HTR-8/SVneo (cell line): ENCODE measurements around the gene GDF10.
A peak's percentile ranks its signal among the peaks of the same experiment; 100 is the strongest.

Experiments used
- DNase-seq: peaks from one replicate; pipeline ENCODE4 v3.0.0; 2011; ENCODE audit warnings: low spot score, mixed read lengths; ENCODE audit not compliant: insufficient read length
- FAIRE-seq: peaks from 2 replicates; lab custom pipeline; 2011; peaks lifted over from hg19 to GRCh38; lab: Jason Lieb, UNC

The GDF10 gene

GRCh38 chr10:47348661-47349470 is 48.9 kb downstream of the GDF10 start:
- DNase-seq (no peak), FAIRE-seq (no peak)

DNA sequence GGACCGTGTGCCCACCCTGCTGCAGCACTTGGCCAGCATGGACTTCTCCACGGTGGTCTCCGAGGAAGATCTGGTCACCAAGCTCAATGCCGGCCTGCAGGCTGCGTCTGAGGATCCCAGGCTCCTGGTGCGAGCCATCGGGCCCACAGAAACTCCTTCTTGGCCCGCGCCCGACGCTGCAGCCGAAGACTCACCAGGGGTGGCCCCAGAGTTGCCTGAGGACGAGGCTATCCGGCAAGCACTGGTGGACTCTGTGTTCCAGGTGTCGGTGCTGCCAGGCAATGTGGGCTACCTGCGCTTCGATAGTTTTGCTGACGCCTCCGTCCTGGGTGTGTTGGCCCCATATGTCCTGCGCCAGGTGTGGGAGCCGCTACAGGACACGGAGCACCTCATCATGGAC is 49.5 kb downstream of the GDF10 start:
- DNase-seq (no peak), FAIRE-seq (no peak)

DNA sequence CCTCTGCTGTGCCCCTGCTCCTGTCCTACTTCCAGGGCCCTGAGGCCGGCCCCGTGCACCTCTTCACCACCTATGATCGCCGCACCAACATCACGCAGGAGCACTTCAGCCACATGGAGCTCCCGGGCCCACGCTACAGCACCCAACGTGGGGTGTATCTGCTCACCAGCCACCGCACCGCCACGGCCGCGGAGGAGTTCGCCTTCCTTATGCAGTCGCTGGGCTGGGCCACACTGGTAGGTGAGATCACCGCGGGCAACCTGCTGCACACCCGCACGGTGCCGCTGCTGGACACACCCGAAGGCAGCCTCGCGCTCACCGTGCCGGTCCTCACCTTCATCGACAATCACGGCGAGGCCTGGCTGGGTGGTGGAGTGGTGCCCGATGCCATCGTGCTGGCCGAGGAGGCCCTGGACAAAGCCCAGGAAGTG is 50.0 kb downstream of the GDF10 start:
- FAIRE-seq (no peak), DNase-seq (no peak)

GRCh38 chr10:47350671-47351640 is 51.0 kb downstream of the GDF10 start:
- FAIRE-seq, result no peak

DNA sequence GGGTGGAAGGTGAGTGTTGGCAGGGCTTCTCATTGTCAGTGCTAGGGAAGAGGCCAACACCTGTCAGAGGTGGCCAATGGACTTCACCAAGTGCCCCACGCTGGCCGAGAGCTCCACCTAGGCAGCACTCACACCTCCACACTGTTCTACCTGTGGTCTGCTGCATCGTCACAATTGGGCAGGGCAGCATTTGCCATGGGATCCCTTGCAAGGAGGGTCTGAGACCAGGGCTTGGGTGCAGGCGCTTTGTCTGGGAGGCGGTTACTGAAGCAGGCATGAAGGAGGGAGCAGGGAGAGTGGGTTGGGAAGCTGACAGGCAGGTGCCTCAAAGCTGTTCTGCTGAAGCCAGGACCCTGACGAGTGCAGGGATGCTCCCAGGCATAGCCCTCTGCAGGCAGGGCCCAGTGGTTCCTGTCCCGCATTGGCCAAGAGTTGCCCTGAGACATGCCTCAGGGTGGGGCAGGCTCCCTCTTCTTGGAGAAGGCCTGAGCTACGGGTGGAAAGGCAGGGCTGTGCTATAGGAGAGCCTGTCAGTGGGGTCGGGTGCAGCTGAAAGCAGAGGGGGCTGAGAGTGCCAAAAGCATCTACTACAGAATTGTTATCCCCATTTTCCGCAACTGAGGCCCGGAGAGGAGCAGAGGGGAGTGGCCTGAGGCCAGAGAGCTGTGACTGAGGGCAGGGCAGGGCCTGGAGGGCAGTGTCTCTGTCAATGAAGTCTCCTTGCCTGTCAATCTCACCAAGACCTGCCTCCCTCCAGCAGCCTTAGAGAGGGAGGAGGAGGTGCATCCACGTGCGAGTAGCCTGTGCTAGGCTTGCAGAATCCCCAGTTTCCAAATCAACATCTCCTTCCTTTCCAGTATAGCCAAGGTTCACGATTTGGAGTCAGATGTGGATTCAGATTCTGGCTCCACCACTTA is 52.2 kb downstream of the GDF10 start:
- DNase-seq (no peak), FAIRE-seq (no peak)

More at GRCh38 chr10:47350671-47351640, 51.0 kb downstream of the GDF10 start:
- DNase-seq, result no peak

DNA sequence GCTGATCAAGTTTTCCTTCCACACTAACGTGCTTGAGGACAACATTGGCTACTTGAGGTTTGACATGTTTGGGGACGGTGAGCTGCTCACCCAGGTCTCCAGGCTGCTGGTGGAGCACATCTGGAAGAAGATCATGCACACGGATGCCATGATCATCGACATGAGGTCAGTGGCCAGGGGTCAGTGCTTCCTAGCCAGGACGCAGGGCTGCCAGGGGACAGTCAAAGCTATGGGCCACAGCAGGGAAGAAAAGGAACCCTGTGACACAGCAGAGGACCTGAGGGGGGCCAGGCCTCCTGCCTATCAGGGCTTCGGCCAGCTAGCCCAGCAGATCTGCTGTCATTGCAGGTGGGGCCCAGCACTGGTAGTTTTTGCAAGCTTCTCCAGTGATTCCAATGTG is 53.4 kb downstream of the GDF10 start:
- no peak for FAIRE-seq
- DNase-seq, result no peak

- no peak for FAIRE-seq
- peak; percentile 53 for DNase-seq
Observed at GRCh38 chr10:47354165-47354564, 54.2 kb downstream of the GDF10 start.

DNA sequence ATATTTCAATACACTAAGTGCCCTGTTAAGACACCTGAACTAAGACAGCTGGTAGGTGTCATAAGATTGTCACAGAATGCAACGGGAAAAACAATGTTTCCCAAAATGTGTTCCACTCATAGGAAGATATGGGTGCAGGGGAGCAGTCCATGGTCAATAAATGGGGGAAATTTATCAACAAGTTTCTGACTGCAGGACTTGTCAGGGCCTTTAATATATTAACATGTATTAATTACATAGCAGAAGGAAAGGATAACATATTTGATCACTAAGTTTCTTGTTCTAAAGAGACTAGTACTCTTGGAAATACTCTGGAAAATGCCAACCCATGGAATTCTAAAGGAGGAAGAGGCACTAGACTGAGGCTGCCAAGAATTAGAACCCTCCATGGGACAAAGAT is 54.9 kb downstream of the GDF10 start:
- FAIRE-seq (no peak), DNase-seq (no peak)

GRCh38 chr10:47356708-47357107 is 56.7 kb downstream of the GDF10 start:
- no peak for DNase-seq
- no peak for FAIRE-seq

- DNase-seq, result no peak
- no peak for FAIRE-seq
Observed at GRCh38 chr10:47357131-47357582, 57.2 kb downstream of the GDF10 start.

GRCh38 chr10:47357911-47358310 is 57.9 kb downstream of the GDF10 start:
- FAIRE-seq (no peak), DNase-seq (no peak)

DNA sequence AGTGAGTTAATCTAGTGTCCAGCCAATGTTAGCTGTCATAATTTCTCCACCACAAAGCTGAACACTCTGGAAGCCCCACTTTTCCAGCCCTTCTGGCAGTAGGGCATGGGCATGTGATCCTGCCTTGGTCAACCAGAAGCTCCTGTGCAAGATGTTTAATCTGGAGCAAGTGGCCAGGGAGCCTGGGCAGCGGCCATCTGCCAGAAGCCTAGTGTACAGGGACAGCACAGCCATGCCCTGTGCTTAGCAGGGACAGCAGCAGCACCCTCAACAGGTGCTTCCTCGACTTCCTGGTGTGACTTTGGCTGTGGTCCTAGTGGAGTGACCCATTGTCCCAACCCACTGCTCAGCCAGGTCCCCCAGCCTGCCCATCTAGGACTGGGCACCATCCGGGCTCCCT is 58.5 kb downstream of the GDF10 start:
- FAIRE-seq (no peak), DNase-seq (no peak)

DNA sequence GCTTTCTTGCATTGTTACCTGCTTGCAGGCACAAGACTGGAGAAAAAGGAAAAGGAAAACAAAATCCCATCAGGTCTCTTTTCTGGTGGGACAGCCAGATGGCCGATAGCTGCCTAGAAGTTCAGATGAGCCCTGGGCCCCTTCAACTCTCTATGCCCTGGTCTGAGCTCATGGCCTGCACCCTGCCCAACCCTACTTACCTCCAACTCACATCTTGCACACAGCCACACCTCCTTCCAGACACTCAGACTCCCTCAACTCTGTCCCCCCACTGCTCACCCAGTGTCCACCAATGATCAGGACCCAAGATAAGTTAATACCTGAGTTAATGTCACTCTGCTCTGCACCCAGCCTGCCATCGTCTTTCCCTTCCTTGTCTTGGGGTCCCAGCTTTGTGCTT is 59.1 kb downstream of the GDF10 start:
- FAIRE-seq (no peak), DNase-seq (no peak)

DNA sequence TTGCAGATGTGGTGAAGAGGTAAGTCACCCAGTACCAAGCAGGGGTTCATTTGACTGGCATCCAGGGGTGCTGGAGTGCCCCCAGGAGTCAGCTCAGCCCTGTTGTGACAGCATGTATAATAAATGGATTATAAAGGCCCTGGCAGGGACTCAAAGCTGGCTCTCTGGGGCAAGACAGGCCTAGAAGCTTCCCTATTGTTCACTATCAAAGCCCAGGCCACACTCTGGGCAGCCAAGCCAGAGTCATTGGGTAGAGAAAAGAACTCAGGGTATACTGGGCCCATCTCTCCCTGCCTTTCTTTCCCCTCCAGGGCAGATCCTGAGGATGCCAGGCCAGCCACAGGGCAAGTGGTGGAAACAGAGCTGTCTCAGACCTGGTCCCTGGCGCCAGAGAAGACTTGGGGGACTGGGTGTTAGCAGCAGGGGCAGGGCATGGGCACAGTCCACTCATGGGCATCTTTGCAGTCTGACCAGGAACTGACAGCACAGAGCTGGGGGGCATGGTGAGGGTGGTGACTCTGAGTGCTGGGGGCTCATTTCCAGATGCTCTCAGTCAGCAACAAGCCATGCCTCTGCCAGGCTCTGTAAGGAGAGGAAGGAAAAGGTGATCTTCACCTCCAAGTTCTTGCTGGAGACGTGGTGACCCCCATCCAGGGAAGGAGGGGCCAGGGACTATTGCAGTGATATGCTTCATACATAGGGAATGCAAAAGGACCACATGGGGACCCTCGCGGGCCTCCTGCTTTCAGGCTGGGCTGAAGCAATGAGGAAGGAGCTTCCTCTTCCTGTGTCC is 59.8 kb downstream of the GDF10 start:
- FAIRE-seq, result no peak
- no peak for DNase-seq

DNA sequence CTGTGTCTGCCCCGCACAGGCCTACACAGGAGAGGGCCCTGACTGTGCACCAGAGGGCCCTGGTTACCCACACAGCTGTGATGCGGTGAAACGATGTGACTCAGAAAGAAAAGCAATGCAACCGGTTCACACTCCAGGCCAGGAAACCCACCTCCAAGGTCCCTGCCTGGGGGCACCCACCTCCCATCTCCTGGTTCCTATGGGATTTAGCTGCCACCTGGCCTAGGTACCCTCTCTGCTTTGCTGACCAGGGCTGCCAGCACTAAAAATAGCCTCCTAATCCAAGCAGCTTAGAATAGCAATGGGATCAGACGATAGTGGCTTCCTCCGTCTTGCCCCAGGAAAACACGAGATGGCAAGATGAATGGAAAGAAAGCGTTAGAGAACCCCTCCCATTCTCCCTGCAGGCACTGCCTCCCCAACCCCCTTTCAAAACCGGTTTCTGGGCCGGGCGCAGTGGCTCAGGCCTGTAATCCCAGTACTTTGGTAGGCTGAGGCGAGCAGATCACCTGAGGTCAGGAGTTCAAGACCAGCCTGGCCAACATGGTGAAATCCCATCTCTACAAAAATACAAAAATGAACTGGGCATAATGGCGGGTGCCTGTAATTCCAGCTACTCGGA is 60.5 kb downstream of the GDF10 start:
- FAIRE-seq (no peak), DNase-seq (no peak)

DNA sequence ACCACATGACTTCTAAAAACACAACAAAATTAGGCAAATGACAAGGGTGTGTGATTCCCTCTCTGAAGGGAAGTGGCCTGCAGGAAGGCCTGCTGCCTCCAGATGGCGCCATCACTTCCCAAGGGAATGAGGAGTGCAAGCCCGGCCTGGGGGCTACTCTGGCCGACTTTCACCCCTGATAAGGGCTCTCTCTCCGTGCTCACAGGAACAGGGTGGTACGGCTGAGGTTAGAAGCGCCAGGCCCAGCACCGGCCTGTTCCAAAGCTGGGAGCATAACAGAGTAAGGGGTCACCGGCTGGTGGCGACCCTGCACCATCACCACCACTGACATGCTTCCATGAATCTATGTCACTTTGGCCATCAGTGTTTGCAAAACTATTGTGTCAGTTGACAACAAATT is 61.3 kb downstream of the GDF10 start:
- DNase-seq (peak; percentile 52), FAIRE-seq (no peak)

GRCh38 chr10:47362199-47362598 is 62.2 kb downstream of the GDF10 start:
- no peak for DNase-seq
- no peak for FAIRE-seq
